HepG2 (cell line): Measurements from ENCODE around the gene SLC35D3. TPM values are rescaled to one million over a fixed set of nuclear protein-coding genes. Genes with fewer than 3 reads are reported as not detected.

ENCODE experiments used
- ATAC-seq: fragments of 200-7000 bp; cut with Tn5 transposase; 3 replicates; pipeline ENCODE4 v1.9.1; 2020; ENCODE audit warnings: mild to moderate bottlenecking, moderate library complexity
- BruUV-seq: library from RNA; stranded (reverse); fragments of 400-500 nt; replicated peaks from 2 replicates; lab custom pipeline; 2021; lab: Mats Ljungman, UMichigan
- CTCF ChIA-PET: fragments of 300-600 bp; formaldehyde crosslinking; extraction: SDS; loops from one replicate; lab custom pipeline; 2021; ENCODE audit warnings: low total read pairs, inconsistent platforms, low intra/inter-chr PET ratio; lab: Yijun Ruan, JAX
- POLR2A ChIA-PET: fragments of 350-600 bp; sonication (Branson Sonifier 250); formaldehyde crosslinking; loops from one replicate; lab custom pipeline; 2020; ENCODE audit warnings: antibody characterized with exemption, inconsistent platforms; lab: Yijun Ruan, JAX
- DNase-seq: peaks from one replicate; pipeline ENCODE4 v3.0.0-alpha.2; 2015; ENCODE audit warnings: low spot score
- FAIRE-seq: peaks from 3 replicates; lab custom pipeline; 2011; peaks lifted over from hg19 to GRCh38; lab: Jason Lieb, UNC
- H2AFZ ChIP-seq: one replicate; pipeline ENCODE4 v1.6.1; 2011; ENCODE audit warnings: low read length, inconsistent platforms
- H3K27ac ChIP-seq: fragments of 300-600 bp; 3 replicates; pipeline ENCODE4 v1.8.0; 2011; ENCODE audit warnings: mixed run types, mild to moderate bottlenecking, mixed read lengths, low read length, inconsistent platforms; ENCODE audit not compliant: insufficient read depth; ENCODE audit errors: extremely low read length
- H3K27me3 ChIP-seq, 2 experiments: fragments of 200-600 bp in 1 of 2; 2 replicates in 1 of 2; 3 replicates in 1 of 2; pipeline versions ENCODE4 v1.6.0 to v1.8.0; 2011; ENCODE audit warnings: low read length in 2 of 2, mild to moderate bottlenecking in 2 of 2, moderate library complexity in 2 of 2, inconsistent platforms in 1 of 2; ENCODE audit not compliant: insufficient read depth in 2 of 2, control insufficient read depth in 1 of 2
- H3K36me3 ChIP-seq, 2 experiments: fragments of 200-600 bp in 1 of 2; replicated peaks in 1 of 2; 2 replicates in 1 of 2; 3 replicates in 1 of 2; pipeline versions ENCODE4 v1.5.1 to v1.8.0; 2011; ENCODE audit warnings: low read length in 2 of 2, inconsistent platforms in 1 of 2; ENCODE audit not compliant: insufficient read depth in 2 of 2, control insufficient read depth in 1 of 2
- H3K4me1 ChIP-seq: 2 replicates; pipeline ENCODE4 v1.5.1; 2012; ENCODE audit warnings: low read length, inconsistent platforms; ENCODE audit not compliant: insufficient read depth
- H3K4me2 ChIP-seq: 2 replicates; pipeline ENCODE4 v1.6.0; 2011; ENCODE audit warnings: low read depth, low read length, inconsistent platforms
- H3K4me3 ChIP-seq, 3 experiments: fragments of 200-600 bp in 1 of 3; sonication (generic), shearing (Covaris generic) in 1 of 3; replicated peaks in 1 of 3; 2 replicates each; pipeline ENCODE4 v1.5.1; 2011 to 2016; ENCODE audit warnings: low read length in 3 of 3, inconsistent platforms in 2 of 3, low read depth in 2 of 3, mild to moderate bottlenecking in 2 of 3, control low read depth in 1 of 3, mixed read lengths in 1 of 3; ENCODE audit not compliant: insufficient read depth in 1 of 3
- H3K79me2 ChIP-seq: one replicate; pipeline ENCODE4 v1.6.1; 2011; ENCODE audit warnings: low read length, inconsistent platforms; ENCODE audit not compliant: insufficient read depth
- H3K9ac ChIP-seq: 2 replicates; pipeline ENCODE4 v1.6.0; 2011; ENCODE audit warnings: mild to moderate bottlenecking, low read depth, low read length, inconsistent platforms; ENCODE audit not compliant: insufficient read depth
- H3K9me3 ChIP-seq: 2 replicates; pipeline ENCODE4 v1.5.1; 2012; ENCODE audit warnings: mild to moderate bottlenecking, low read length
- H4K20me1 ChIP-seq: 2 replicates; pipeline ENCODE4 v1.6.0; 2011; ENCODE audit warnings: inconsistent platforms, mild to moderate bottlenecking, low read length, moderate library complexity; ENCODE audit not compliant: insufficient read depth
- FOXA1 ChIP-seq, 2 experiments: fragments of 450-650 bp in 1 of 2; sonication (generic) in 1 of 2; formaldehyde crosslinking in 1 of 2; IDR thresholded peaks; 2 replicates each; pipeline versions ENCODE4 v1.4.0 to v1.6.1; 2016 to 2020; ENCODE audit warnings: missing genetic modification reagents in 1 of 2
- NFAT5 ChIP-seq: sonication (generic); formaldehyde crosslinking; IDR thresholded peaks from 2 replicates; pipeline ENCODE4 v1.4.0; 2020; ENCODE audit warnings: missing genetic modification reagents
- TAF15 ChIP-seq: fragments of 200-400 bp; formaldehyde crosslinking; IDR thresholded peaks from one replicate; pipeline ENCODE4 v1.6.1; 2018; ENCODE audit warnings: mild to moderate bottlenecking, low read depth, low read length; ENCODE audit not compliant: poor library complexity, severe bottlenecking
- TCF7 ChIP-seq: sonication (generic); IDR thresholded peaks from 2 replicates; pipeline ENCODE4 v1.6.1; 2016; ENCODE audit warnings: antibody characterized with exemption, low read depth
- ZBTB3 ChIP-seq: sonication (generic); formaldehyde crosslinking; IDR thresholded peaks from 2 replicates; pipeline ENCODE4 v1.4.0; 2020; ENCODE audit warnings: low read depth, mild to moderate bottlenecking, moderate library complexity, missing genetic modification reagents, borderline replicate concordance
- ZBTB38 ChIP-seq: sonication (generic); formaldehyde crosslinking; IDR thresholded peaks from 2 replicates; pipeline ENCODE4 v1.5.1; 2020; ENCODE audit warnings: mild to moderate bottlenecking, missing genetic modification reagents
- ZNF136 ChIP-seq: sonication (generic); formaldehyde crosslinking; IDR thresholded peaks from 2 replicates; pipeline ENCODE4 v1.8.1; 2022; ENCODE audit warnings: low read depth, mild to moderate bottlenecking, moderate library complexity, missing genetic modification reagents
- ZNF333 ChIP-seq: sonication (generic); formaldehyde crosslinking; IDR thresholded peaks from 2 replicates; pipeline ENCODE4 v1.4.0; 2020; ENCODE audit warnings: mild to moderate bottlenecking, missing genetic modification reagents, borderline replicate concordance
- ZNF343 ChIP-seq: sonication (generic); formaldehyde crosslinking; IDR thresholded peaks from 2 replicates; pipeline ENCODE4 v1.4.0; 2020; ENCODE audit warnings: mild to moderate bottlenecking, missing genetic modification reagents
- WGBS: methylation state at CpG from one replicate; pipeline ENCODE4 v1.1.6; 2017; ENCODE audit warnings: low lambda C conversion rate; 5-methylcytosine and 5-hydroxymethylcytosine counted together
- in situ Hi-C: cut with HindIII; loops from 2 replicates; pipeline ENCODE4 v1.10.0; 2017; ENCODE audit warnings: low pct_unique_long_range_greater_than_20kb; ENCODE audit not compliant: extremely low pct_ligation_motif_present
- intact Hi-C: fragments of 100-400 bp; cut with micrococcal nuclease; formaldehyde crosslinking; loops from one replicate; pipeline ENCODE4 v1.10.0; 2022; ENCODE audit not compliant: unreplicated experiment
- polyA plus RNA-seq, 8 experiments: library from polyadenylated mRNA; depleted of rRNA in 3 of 8; stranded (reverse) in 7 of 8; unstranded in 1 of 8; fragments of >200 nt; fragmentation: Illumina TruSeq in 4 of 8; extraction: Trizol in 4 of 8; gene quantifications; 2 replicates each; pipeline versions ENCODE4 v1.2.1 to v1.2.3, GENCODE V29; 2011 to 2016; ENCODE audit warnings: low read depth in 4 of 8, missing spikeins in 1 of 8, mixed read lengths in 1 of 8; ENCODE audit not compliant: insufficient read depth in 1 of 8
- total RNA-seq, 5 experiments: library from RNA; depleted of rRNA; stranded (reverse); fragments of >200 nt; fragmentation: Illumina TruSeq; extraction: Trizol; gene quantifications; 2 replicates each; pipeline ENCODE4 v1.2.3, GENCODE V29; 2016; ENCODE audit warnings: low read depth in 1 of 5
- TF ChIP-seq, protein P1 (sequence below): sonication (generic); formaldehyde crosslinking; IDR thresholded peaks from 2 replicates; pipeline ENCODE4 v1.4.0; 2020; ENCODE audit warnings: missing genetic modification reagents

Gene SLC35D3
- total and polyA plus RNA-seq, 2 of the 13 experiments (the other 11 are each of a cell fraction or from before 2014, with no cell fraction given), result not detected

- WGBS, result 4% methylated on average over 9 of the region's 9 CpGs
- no peak overlapping the region for H2AFZ ChIP-seq
- H3K36me3 ChIP-seq, result no peaks in the 10 kb centered on the region
- ChIA-PET CTCF (no interaction called here), POLR2A (no interaction called here)
- FAIRE-seq (no peak), ATAC-seq (no peak), DNase-seq (no peak)
- 0 out of 5 replicates have a peak, but pooled peaks cover 0 to 6% of the 10 kb centered on the region in 2 experiments for H3K27me3 ChIP-seq
- in situ Hi-C loops (no loop called here), intact Hi-C loops (no loop called here)
- no peak overlapping the region for H3K4me2 ChIP-seq
- H3K9ac ChIP-seq, result no peak overlapping the region
- H3K79me2 ChIP-seq, result no peaks in the 10 kb centered on the region
- no peaks in the 10 kb centered on the region for H3K9me3 ChIP-seq
- TF ChIP-seq ZBTB38, result no peak
- TF ChIP-seq, protein P1, sequence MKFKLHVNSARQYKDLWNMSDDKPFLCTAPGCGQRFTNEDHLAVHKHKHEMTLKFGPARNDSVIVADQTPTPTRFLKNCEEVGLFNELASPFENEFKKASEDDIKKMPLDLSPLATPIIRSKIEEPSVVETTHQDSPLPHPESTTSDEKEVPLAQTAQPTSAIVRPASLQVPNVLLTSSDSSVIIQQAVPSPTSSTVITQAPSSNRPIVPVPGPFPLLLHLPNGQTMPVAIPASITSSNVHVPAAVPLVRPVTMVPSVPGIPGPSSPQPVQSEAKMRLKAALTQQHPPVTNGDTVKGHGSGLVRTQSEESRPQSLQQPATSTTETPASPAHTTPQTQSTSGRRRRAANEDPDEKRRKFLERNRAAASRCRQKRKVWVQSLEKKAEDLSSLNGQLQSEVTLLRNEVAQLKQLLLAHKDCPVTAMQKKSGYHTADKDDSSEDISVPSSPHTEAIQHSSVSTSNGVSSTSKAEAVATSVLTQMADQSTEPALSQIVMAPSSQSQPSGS (CRISPR knock-in tag), result no peak
- no peak for TF ChIP-seq ZNF343 (CRISPR knock-in tag)
- no peak for TF ChIP-seq FOXA1 (IDR thresholded peaks at IDR 0.05)
- TF ChIP-seq FOXA1 (CRISPR knock-in tag; IDR thresholded peaks at IDR 0.05), result no peak
- no peak for TF ChIP-seq ZBTB3
- TF ChIP-seq TCF7, result no peak
- no peak for TF ChIP-seq ZNF136 (CRISPR knock-in tag)
- TF ChIP-seq NFAT5 (CRISPR knock-in tag), result no peak
- no peak for TF ChIP-seq TAF15
- no peak for TF ChIP-seq ZNF333 (CRISPR knock-in tag)
- no peaks in the 10 kb centered on the region for H4K20me1 ChIP-seq
- H3K27ac ChIP-seq, result no peak overlapping the region
- no peak overlapping the region for H3K4me3 ChIP-seq
- H3K4me1 ChIP-seq, result no peaks in the 10 kb centered on the region
- no TSS peak for BruUV-seq
These were observed 24.9 kb downstream of the SLC35D3 start for GRCh38 chr6:136947037-136947436.
